B cell (primary cell): Measurements from ENCODE around the gene GNB1. TPM values are rescaled to one million over a fixed set of nuclear protein-coding genes. Genes with fewer than 3 reads are reported as not detected.
A peak's percentile ranks its signal among the peaks of the same experiment; 100 is the strongest.

Experiments
- ATAC-seq: fragments of 200-7000 bp; cut with Tn5 transposase; one replicate; pipeline ENCODE4 v1.10.0; 2021; ENCODE audit warnings: low read depth, mild to moderate bottlenecking, moderate number of reproducible peaks, moderate library complexity
- CTCF ChIA-PET: fragments of 350-600 bp; sonication (Branson Sonifier 250); formaldehyde crosslinking; loops from one replicate; lab custom pipeline; 2021; ENCODE audit warnings: antibody characterized with exemption, inconsistent platforms; lab: Charles Lee
- POLR2A ChIA-PET: fragments of 350-600 bp; sonication (Branson Sonifier 250); formaldehyde crosslinking; loops from one replicate; lab custom pipeline; 2021; ENCODE audit warnings: antibody characterized with exemption; lab: Charles Lee
- DNase-seq: peaks from one replicate; pipeline ENCODE4 v3.0.0; 2013
- H2AFZ ChIP-seq: 2 replicates; pipeline ENCODE4 v1.6.1; 2012; ENCODE audit warnings: mild to moderate bottlenecking, low read depth, low read length; ENCODE audit not compliant: insufficient read depth, poor library complexity, severe bottlenecking
- H3K27ac ChIP-seq, 2 donors: 1 replicate in 1 of 2; 2 replicates in 1 of 2; pipeline ENCODE4 v1.5.1; 2012 to 2013; ENCODE audit warnings: low read length in 2 of 2, mild to moderate bottlenecking in 2 of 2, moderate library complexity in 1 of 2
- H3K27me3 ChIP-seq, 4 experiments: fragments of 200-600 bp in 1 of 4; sonication (generic) in 1 of 4; replicated peaks in 1 of 4; 1 replicate in 2 of 4; 2 replicates in 2 of 4; pipeline versions ENCODE4 v1.6.1 to v1.7.0; 2013 to 2016; ENCODE audit warnings: low read length in 3 of 4, mild to moderate bottlenecking in 2 of 4, mixed read lengths in 1 of 4, moderate library complexity in 1 of 4; ENCODE audit not compliant: insufficient read depth in 4 of 4, control insufficient read depth in 3 of 4; ENCODE audit errors: control extremely low read depth in 1 of 4
- H3K36me3 ChIP-seq, 2 experiments: replicated peaks in 1 of 2; 1 replicate in 1 of 2; 2 replicates in 1 of 2; pipeline versions ENCODE4 v1.6.1 to v1.7.1; 2013; ENCODE audit warnings: low read length in 1 of 2; ENCODE audit not compliant: insufficient read depth in 2 of 2, control insufficient read depth in 1 of 2; ENCODE audit errors: control extremely low read depth in 1 of 2, extremely low read depth in 1 of 2
- H3K4me1 ChIP-seq, 2 donors: fragments of 200-600 bp in 1 of 2; sonication (generic) in 1 of 2; 1 replicate in 1 of 2; 2 replicates in 1 of 2; pipeline versions ENCODE4 v1.5.1 to v1.6.1; 2013 to 2017; ENCODE audit warnings: low read length in 2 of 2; ENCODE audit not compliant: control insufficient read depth in 2 of 2, insufficient read depth in 2 of 2
- H3K4me2 ChIP-seq: replicated peaks from 2 replicates; pipeline ENCODE3; 2012; ENCODE audit warnings: mild to moderate bottlenecking, low read depth, low read length; ENCODE audit not compliant: poor library complexity, severe bottlenecking
- H3K4me3 ChIP-seq, 5 experiments: fragments of 200-600 bp in 1 of 5; sonication (generic) in 1 of 5; 1 replicate in 3 of 5; 2 replicates in 2 of 5; pipeline versions ENCODE4 v1.5.1 to v1.7.0; 2011 to 2016; ENCODE audit warnings: low read length in 4 of 5, mild to moderate bottlenecking in 4 of 5, low read depth in 2 of 5, control low read depth in 1 of 5, moderate library complexity in 1 of 5; ENCODE audit not compliant: insufficient read depth in 1 of 5; ENCODE audit errors: control extremely low read depth in 1 of 5, extremely low read depth in 1 of 5
- H3K79me2 ChIP-seq: fragments of 200-600 bp; sonication (generic); one replicate; pipeline ENCODE4 v1.6.0; 2016; ENCODE audit warnings: low read length; ENCODE audit not compliant: control insufficient read depth, insufficient read depth
- H3K9ac ChIP-seq: fragments of 200-600 bp; sonication (generic); 2 replicates; pipeline ENCODE4 v1.6.1; 2017; ENCODE audit warnings: mild to moderate bottlenecking, low read length, moderate library complexity
- H3K9me3 ChIP-seq, 3 donors: one replicate each; pipeline versions ENCODE4 v1.6.1 to v1.7.1; 2013; ENCODE audit warnings: low read length in 2 of 3; ENCODE audit not compliant: control insufficient read depth in 2 of 3, insufficient read depth in 1 of 3; ENCODE audit errors: control extremely low read depth in 1 of 3
- H4K20me1 ChIP-seq: 2 replicates; pipeline ENCODE4 v1.6.0; 2012; ENCODE audit warnings: mild to moderate bottlenecking, low read length; ENCODE audit not compliant: insufficient read depth, control insufficient read depth, poor library complexity, severe bottlenecking
- H3K27ac Mint-ChIP-seq: one replicate; pipeline ENCODE4 v1.8.0; 2021; ENCODE audit warnings: mixed read lengths
- H3K27me3 Mint-ChIP-seq: one replicate; pipeline ENCODE4 v1.8.0; 2021; ENCODE audit warnings: mixed read lengths
- H3K4me1 Mint-ChIP-seq: one replicate; pipeline ENCODE4 v1.8.0; 2021; ENCODE audit warnings: mixed read lengths
- H3K4me3 Mint-ChIP-seq: one replicate; pipeline ENCODE4 v1.8.0; 2021; ENCODE audit warnings: mixed read lengths
- H3K9me3 Mint-ChIP-seq: one replicate; pipeline ENCODE4 v1.8.0; 2022; ENCODE audit warnings: mixed read lengths; ENCODE audit not compliant: insufficient read depth
- CTCF ChIP-seq: fragments of 200-600 bp; IDR thresholded peaks from one replicate; pipeline ENCODE4 v1.8.0; 2022; ENCODE audit warnings: antibody characterized with exemption, mild to moderate bottlenecking
- EZH2 ChIP-seq: IDR thresholded peaks from 2 replicates; pipeline ENCODE4 v1.6.1; 2012; ENCODE audit warnings: borderline replicate concordance, low read depth, mild to moderate bottlenecking, moderate library complexity, low read length; ENCODE audit not compliant: insufficient read depth, poor library complexity, severe bottlenecking
- WGBS: methylation state at CpG from one replicate; pipeline ENCODE4 v1.1.5; 2013; ENCODE audit warnings: missing lambda C conversion rate; ENCODE audit not compliant: insufficient coverage; 5-methylcytosine and 5-hydroxymethylcytosine counted together
- intact Hi-C: fragments of 100-400 bp; cut with micrococcal nuclease; formaldehyde crosslinking; loops from one replicate; pipeline ENCODE4 v1.10.0; 2022
- polyA plus RNA-seq: library from polyadenylated mRNA; depleted of rRNA; stranded (reverse); fragments of >200 nt; gene quantifications from 2 replicates; pipeline ENCODE4 v1.2.3, GENCODE V29; 2012
- total RNA-seq, 2 donors: library from RNA; stranded (reverse); fragments of 120-200 nt in 1 of 2; gene quantifications; 1 replicate in 1 of 2; 2 replicates in 1 of 2; pipeline versions ENCODE4 v1.2.3 to v1.2.4, GENCODE V29; 2013 to 2022

Gene GNB1
- total and polyA plus RNA-seq, 2 donors (not counting 1 experiment from before 2014, with no cell fraction given), result 249 to 269 TPM

- ChIA-PET CTCF (interaction anchor here (7.1 kb wide), 1 partner anchor 13 kb away, joined by 67 read pairs; no protein-coding TSS in a partner anchor), POLR2A (no interaction called here)
- Histone ChIP-seq H2AFZ (no peak overlapping the region), H3K4me1 (peaks cover 37 to 64% of the 10 kb centered on the region in 2 donors), H3K27me3 (no peaks in the 10 kb centered on the region), H3K36me3 (no peaks in the 10 kb centered on the region), H3K79me2 (peaks cover 25% of the 10 kb centered on the region), H4K20me1 (peaks cover 17% of the 10 kb centered on the region), H3K4me2 (no peak overlapping the region), H3K9ac (no peak overlapping the region), H3K4me3 (no peak overlapping the region), H3K27ac (no peak overlapping the region), H3K9me3 (no peaks in the 10 kb centered on the region)
- Mint-ChIP-seq H3K27me3 (no peaks in the 10 kb centered on the region), H3K4me1 (peaks cover 47% of the 10 kb centered on the region), H3K27ac (peak overlapping the region; percentile 65), H3K4me3 (peak overlapping the region; percentile 55), H3K9me3 (no peaks in the 10 kb centered on the region)
- no peak for TF ChIP-seq CTCF
- TF ChIP-seq EZH2, result no peak
- intact Hi-C loops, result no loop called here
- DNase-seq (no peak), ATAC-seq (no peak)
- WGBS, result 92% methylated on average over 16 of the region's 19 CpGs
Measured at GRCh38 chr1:1893291-1893985, 2.6 kb upstream of the GNB1 start.

- H3K9ac ChIP-seq, result peak overlapping the region; percentile 83
- TF ChIP-seq CTCF (no peak), EZH2 (no peak)
- no peaks in the 10 kb centered on the region for H3K27me3 Mint-ChIP-seq
Measured at GRCh38 chr1:1892763-1893120, 1.9 kb upstream of the GNB1 start.

More at GRCh38 chr1:1892763-1893120, 1.9 kb upstream of the GNB1 start:
- H3K4me2 ChIP-seq, result peak overlapping the region; percentile 97
- no peak overlapping the region for H3K4me3 ChIP-seq
- 86% methylated on average over 1 of the region's 7 CpGs for WGBS
- H3K9me3 ChIP-seq, result no peaks in the 10 kb centered on the region
- Mint-ChIP-seq H3K9me3 (no peaks in the 10 kb centered on the region), H3K4me3 (peak overlapping the region; percentile 91), H3K4me1 (peaks cover 52% of the 10 kb centered on the region), H3K27ac (peak overlapping the region; percentile 94)
- H2AFZ ChIP-seq, result no peak overlapping the region
- H3K36me3 ChIP-seq, result no peaks in the 10 kb centered on the region
- H3K27ac ChIP-seq, result no peak overlapping the region
- DNase-seq, result no peak
- peaks cover 44 to 68% of the 10 kb centered on the region in 2 donors for H3K4me1 ChIP-seq
- ChIA-PET POLR2A (interaction anchor here (2.0 kb wide), 1 partner anchor 15 kb away, joined by 6 read pairs; no protein-coding TSS in a partner anchor), CTCF (interaction anchor here (1.7 kb wide), 1 partner anchor 14 kb away, joined by 21 read pairs; no protein-coding TSS in a partner anchor)
- peaks cover 24% of the 10 kb centered on the region for H4K20me1 ChIP-seq
- peaks cover 31% of the 10 kb centered on the region for H3K79me2 ChIP-seq
- no peak for ATAC-seq
- intact Hi-C loops, result no loop called here
- no peaks in the 10 kb centered on the region for H3K27me3 ChIP-seq
